Caco-2 (cell line): ENCODE data around the gene RTN4RL1. TPM values are rescaled to one million over a fixed set of nuclear protein-coding genes. Genes with fewer than 3 reads are reported as not detected.

Experiments used
- BruUV-seq: library from RNA; stranded (reverse); fragments of 400-500 nt; replicated peaks from 2 replicates; lab custom pipeline; 2021; lab: Mats Ljungman, UMichigan
- CTCF ChIA-PET: fragments of 300-600 bp; sonication (Branson Sonifier 250); formaldehyde crosslinking; loops from one replicate; lab custom pipeline; 2022; ENCODE audit warnings: antibody characterized with exemption; lab: Charles Lee
- POLR2A ChIA-PET: fragments of 300-600 bp; sonication (Branson Sonifier 250); formaldehyde crosslinking; loops from one replicate; lab custom pipeline; 2022; ENCODE audit warnings: antibody characterized with exemption; lab: Charles Lee
- DNase-seq, 2 experiments: peaks; one replicate each; pipeline versions ENCODE4 v3.0.0 to v3.0.0-alpha.2; 2020 to 2022
- H3K27me3 ChIP-seq: replicated peaks from 2 replicates; pipeline ENCODE4 v1.6.0; 2011; ENCODE audit warnings: low read length; ENCODE audit not compliant: control insufficient read depth, insufficient read depth
- H3K36me3 ChIP-seq: 2 replicates; pipeline ENCODE4 v1.5.1; 2011; ENCODE audit warnings: low read length; ENCODE audit not compliant: control insufficient read depth, insufficient read depth
- H3K4me1 ChIP-seq: fragments of 250-450 bp; sonication (Bioruptor Pico); 2 replicates; pipeline ENCODE4 v1.5.1; 2020; ENCODE audit warnings: mild to moderate bottlenecking
- H3K4me3 ChIP-seq: 2 replicates; pipeline ENCODE4 v1.5.1; 2011; ENCODE audit warnings: low read depth, mild to moderate bottlenecking, control low read depth, low read length
- H3K9me3 ChIP-seq: fragments of 250-450 bp; sonication (Bioruptor Pico); 2 replicates; pipeline ENCODE4 v1.5.1; 2020; ENCODE audit warnings: mild to moderate bottlenecking, moderate library complexity
- H3K27ac Mint-ChIP-seq: one replicate; pipeline ENCODE4 v1.8.0; 2022; ENCODE audit warnings: mixed read lengths; ENCODE audit not compliant: unreplicated experiment
- H3K27me3 Mint-ChIP-seq: one replicate; pipeline ENCODE4 v1.8.0; 2022; ENCODE audit warnings: mixed read lengths; ENCODE audit not compliant: insufficient read depth, unreplicated experiment
- H3K36me3 Mint-ChIP-seq: one replicate; pipeline ENCODE4 v1.8.0; 2022; ENCODE audit warnings: mild to moderate bottlenecking, mixed read lengths; ENCODE audit not compliant: insufficient read depth, unreplicated experiment
- H3K4me1 Mint-ChIP-seq: one replicate; pipeline ENCODE4 v1.8.0; 2022; ENCODE audit warnings: low read depth, mixed read lengths; ENCODE audit not compliant: unreplicated experiment
- H3K4me3 Mint-ChIP-seq: one replicate; pipeline ENCODE4 v1.8.0; 2022; ENCODE audit warnings: mild to moderate bottlenecking, moderate library complexity, mixed read lengths; ENCODE audit not compliant: unreplicated experiment
- H3K9me3 Mint-ChIP-seq: one replicate; pipeline ENCODE4 v1.8.0; 2022; ENCODE audit warnings: mixed read lengths; ENCODE audit not compliant: unreplicated experiment
- intact Hi-C: fragments of 100-400 bp; cut with micrococcal nuclease; formaldehyde crosslinking; loops from one replicate; pipeline ENCODE4 v1.10.0; 2022; ENCODE audit not compliant: unreplicated experiment
- total RNA-seq: library from RNA; stranded (reverse); gene quantifications from 2 replicates; pipeline ENCODE4 v1.2.3, GENCODE V29; 2022
- TF ChIP-seq, protein P1 (sequence below), 2 experiments: fragments of 200-600 bp in 1 of 2; IDR thresholded peaks; 1 replicate in 1 of 2; 2 replicates in 1 of 2; pipeline versions ENCODE4 v1.5.1 to v1.8.0; 2011 to 2022; ENCODE audit warnings: antibody characterized with exemption in 1 of 2, control low read depth in 1 of 2, inconsistent platforms in 1 of 2, low read depth in 1 of 2, low read length in 1 of 2, mild to moderate bottlenecking in 1 of 2, moderate library complexity in 1 of 2; ENCODE audit not compliant: insufficient read depth in 1 of 2, severe bottlenecking in 1 of 2, unreplicated experiment in 1 of 2

RTN4RL1 gene
- total RNA-seq, 1 experiment from 2014 or later: 0.54 TPM

- no peak for DNase-seq
- Histone ChIP-seq H3K9me3 (no peaks in the 10 kb centered on the region), H3K27me3 (no peaks in the 10 kb centered on the region), H3K4me1 (peaks cover 7% of the 10 kb centered on the region; the same call in 1 of the 2 replicates), H3K4me3 (no peak overlapping the region), H3K36me3 (no peaks in the 10 kb centered on the region)
- Mint-ChIP-seq H3K9me3 (no peaks in the 10 kb centered on the region), H3K27me3 (no peaks in the 10 kb centered on the region), H3K4me3 (no peak overlapping the region), H3K4me1 (no peaks in the 10 kb centered on the region), H3K27ac (no peak overlapping the region), H3K36me3 (no peaks in the 10 kb centered on the region)
- TF ChIP-seq, protein P1, sequence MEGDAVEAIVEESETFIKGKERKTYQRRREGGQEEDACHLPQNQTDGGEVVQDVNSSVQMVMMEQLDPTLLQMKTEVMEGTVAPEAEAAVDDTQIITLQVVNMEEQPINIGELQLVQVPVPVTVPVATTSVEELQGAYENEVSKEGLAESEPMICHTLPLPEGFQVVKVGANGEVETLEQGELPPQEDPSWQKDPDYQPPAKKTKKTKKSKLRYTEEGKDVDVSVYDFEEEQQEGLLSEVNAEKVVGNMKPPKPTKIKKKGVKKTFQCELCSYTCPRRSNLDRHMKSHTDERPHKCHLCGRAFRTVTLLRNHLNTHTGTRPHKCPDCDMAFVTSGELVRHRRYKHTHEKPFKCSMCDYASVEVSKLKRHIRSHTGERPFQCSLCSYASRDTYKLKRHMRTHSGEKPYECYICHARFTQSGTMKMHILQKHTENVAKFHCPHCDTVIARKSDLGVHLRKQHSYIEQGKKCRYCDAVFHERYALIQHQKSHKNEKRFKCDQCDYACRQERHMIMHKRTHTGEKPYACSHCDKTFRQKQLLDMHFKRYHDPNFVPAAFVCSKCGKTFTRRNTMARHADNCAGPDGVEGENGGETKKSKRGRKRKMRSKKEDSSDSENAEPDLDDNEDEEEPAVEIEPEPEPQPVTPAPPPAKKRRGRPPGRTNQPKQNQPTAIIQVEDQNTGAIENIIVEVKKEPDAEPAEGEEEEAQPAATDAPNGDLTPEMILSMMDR (IDR thresholded peaks at IDR 0.05; ENCODE audit: insufficient read depth in 1 of 2, low read depth in 1 of 2, low read length in 1 of 2, severe bottlenecking in 1 of 2, unreplicated experiment in 1 of 2): no peak
- intact Hi-C loops: no loop called here
- BruUV-seq: no TSS peak
- ChIA-PET POLR2A (no interaction called here), CTCF (no interaction called here)
Observed at GRCh38 chr17:1943436-1943831, 81.7 kb downstream of the RTN4RL1 start.

DNA sequence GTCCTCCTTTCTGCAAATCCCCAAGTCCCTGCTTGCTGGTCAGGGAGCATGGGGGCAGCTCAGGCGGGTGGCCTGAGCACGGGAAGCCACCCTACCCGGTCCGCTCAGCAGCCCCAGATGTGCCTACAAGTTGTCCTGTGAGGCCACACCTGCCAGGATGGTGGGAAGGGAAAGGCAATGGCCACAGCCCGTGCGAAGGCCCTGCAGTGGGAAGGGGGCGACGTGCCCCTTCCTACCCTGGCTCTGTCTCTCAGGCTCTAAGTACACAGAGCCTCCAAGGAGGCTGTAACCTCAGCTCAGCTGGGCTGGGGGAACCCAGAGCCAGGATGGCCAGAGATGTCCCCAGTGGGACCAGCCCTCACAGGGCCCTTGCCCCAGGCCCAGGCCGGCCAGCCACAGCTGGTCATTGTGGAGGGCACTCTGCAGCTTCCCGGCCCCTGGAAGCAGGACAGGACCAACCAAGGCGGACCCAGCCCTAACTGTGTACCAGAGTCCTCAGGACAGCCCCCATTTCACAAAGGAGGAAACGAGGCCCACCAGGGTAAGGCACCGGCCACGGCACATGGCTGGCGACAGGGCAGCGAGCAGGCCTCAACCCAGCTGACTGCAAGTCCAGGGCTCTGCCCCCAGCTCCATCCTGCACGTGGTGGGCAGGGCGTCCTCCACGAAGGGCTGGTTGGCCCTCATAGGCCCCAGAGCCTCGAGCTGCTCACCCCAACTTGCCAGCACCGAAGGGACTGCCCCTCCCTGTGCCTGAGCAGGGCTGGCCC is 82.3 kb downstream of the RTN4RL1 start:
- intact Hi-C loops: no loop called here
- H3K9me3 ChIP-seq: no peaks in the 10 kb centered on the region
- TF ChIP-seq, protein P1 (IDR thresholded peaks at IDR 0.05; ENCODE audit: insufficient read depth in 1 of 2, low read depth in 1 of 2, low read length in 1 of 2, severe bottlenecking in 1 of 2, unreplicated experiment in 1 of 2): no peak
- H3K4me1 Mint-ChIP-seq: no peaks in the 10 kb centered on the region
- peaks cover 5% of the 10 kb centered on the region; the same call in 1 of the 2 replicates for H3K4me1 ChIP-seq
- no peaks in the 10 kb centered on the region for H3K36me3 Mint-ChIP-seq
- H3K4me3 ChIP-seq: no peak overlapping the region
- DNase-seq: no peak
- no peaks in the 10 kb centered on the region for H3K27me3 Mint-ChIP-seq
- ChIA-PET CTCF (no interaction called here), POLR2A (no interaction called here)
- H3K4me3 Mint-ChIP-seq: no peak overlapping the region
- no peaks in the 10 kb centered on the region for H3K9me3 Mint-ChIP-seq
- no peaks in the 10 kb centered on the region for H3K36me3 ChIP-seq
- BruUV-seq: no TSS peak
- H3K27ac Mint-ChIP-seq: no peak overlapping the region
- no peaks in the 10 kb centered on the region for H3K27me3 ChIP-seq

DNA sequence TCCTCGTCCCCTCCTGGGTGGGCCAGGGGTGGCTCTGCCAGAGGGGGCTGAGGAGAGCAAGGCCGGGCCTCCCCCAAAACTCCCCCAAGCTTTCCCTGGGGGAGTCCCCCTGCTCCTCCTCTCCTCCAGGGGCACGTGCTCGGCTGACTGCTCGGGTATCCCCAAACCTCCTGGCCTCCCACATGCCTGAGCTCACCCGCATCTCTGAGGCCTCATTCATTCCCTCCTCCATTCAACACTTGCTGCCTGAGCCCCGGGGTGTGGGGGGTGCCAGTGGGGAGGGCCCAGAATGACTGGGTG is 83.1 kb downstream of the RTN4RL1 start:
- no peaks in the 10 kb centered on the region for H3K4me1 ChIP-seq
- no peak for DNase-seq
- no peaks in the 10 kb centered on the region for H3K27me3 Mint-ChIP-seq
- ChIA-PET CTCF (no interaction called here), POLR2A (no interaction called here)
- TF ChIP-seq, protein P1 (IDR thresholded peaks at IDR 0.05; ENCODE audit: insufficient read depth in 1 of 2, low read depth in 1 of 2, low read length in 1 of 2, severe bottlenecking in 1 of 2, unreplicated experiment in 1 of 2): no peak
- no peaks in the 10 kb centered on the region for H3K36me3 ChIP-seq
- H3K4me1 Mint-ChIP-seq: no peaks in the 10 kb centered on the region
- H3K9me3 Mint-ChIP-seq: no peaks in the 10 kb centered on the region
- H3K4me3 ChIP-seq: no peak overlapping the region
- no peaks in the 10 kb centered on the region for H3K9me3 ChIP-seq
- H3K27me3 ChIP-seq: no peaks in the 10 kb centered on the region
- no TSS peak for BruUV-seq
- H3K36me3 Mint-ChIP-seq: no peaks in the 10 kb centered on the region
- intact Hi-C loops: no loop called here
- no peak overlapping the region for H3K4me3 Mint-ChIP-seq
- H3K27ac Mint-ChIP-seq: no peak overlapping the region
